H1 (cell line): ENCODE results near the gene SAG. TPM values are rescaled to one million over a fixed set of nuclear protein-coding genes. Genes with fewer than 3 reads are reported as not detected.

Experiments
- BRCA1 ChIP-seq: IDR thresholded peaks from 2 replicates; pipeline ENCODE4 v1.6.1; 2012; ENCODE audit warnings: low read depth, low read length, improper control_type of control experiment
- PHF8 ChIP-seq: fragments of 200-600 bp; sonication (generic); conservative IDR thresholded peaks from 2 replicates; pipeline ENCODE4 v1.7.1; 2012; ENCODE audit warnings: low read depth, mild to moderate bottlenecking, inconsistent platforms, low read length, moderate library complexity
- TAF1 ChIP-seq: IDR thresholded peaks from 2 replicates; pipeline ENCODE4 v1.6.1; 2011; ENCODE audit warnings: mild to moderate bottlenecking, low read depth, low read length
- polyA plus RNA-seq, 7 experiments: library from polyadenylated mRNA; depleted of rRNA in 3 of 7; stranded (reverse) in 5 of 7; unstranded in 2 of 7; fragments of >200 nt in 5 of 7; fragments of 200-250 nt in 2 of 7; gene quantifications; 1 replicate in 5 of 7; 2 replicates in 1 of 7; 4 replicates in 1 of 7; pipeline versions ENCODE4 v1.2.1 to v1.2.3, GENCODE V29; 2011 to 2013; ENCODE audit warnings: missing spikeins in 2 of 7, mixed read lengths in 2 of 7
- total RNA-seq: library from RNA; stranded (reverse); fragmentation: NEBNext Ultra II Directional; extraction: Animal tissue kit (Norgen Biotek cat#: 25700); gene quantifications from 2 replicates; pipeline ENCODE4 v1.2.1, GENCODE V29; 2021
- TF ChIP-seq, protein P1 (sequence below): fragments of 300-600 bp; sonication (generic); IDR thresholded peaks from 2 replicates; pipeline ENCODE4 v1.7.1; 2012; ENCODE audit warnings: low read length, moderate library complexity, mild to moderate bottlenecking, inconsistent platforms; ENCODE audit not compliant: insufficient replicate concordance

Gene SAG
- total and polyA plus RNA-seq, 2 of the 8 experiments (the other 6 are each of a cell fraction or from before 2014, with no cell fraction given), result not detected

DNA sequence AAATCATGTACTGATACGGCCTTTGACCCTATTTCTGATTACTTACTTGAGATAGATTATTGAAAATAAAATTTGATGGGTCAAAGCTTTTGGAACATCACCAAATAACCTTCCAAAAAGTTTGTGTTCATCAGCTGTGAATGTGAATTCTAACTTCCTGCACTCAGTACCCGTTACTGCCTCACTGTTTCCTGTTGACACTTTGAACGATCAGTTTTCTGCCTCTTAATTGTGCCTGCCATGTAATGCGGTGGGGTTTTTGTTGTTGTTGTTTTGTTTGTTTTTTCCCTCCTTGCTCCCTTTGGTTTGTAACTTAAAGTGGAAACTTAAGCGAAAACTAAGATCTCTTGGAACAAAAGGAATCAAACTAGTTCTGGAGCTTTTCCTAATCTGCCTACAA, 37.2 kb upstream of the SAG start (continued):
- no peak for TF ChIP-seq PHF8
- TF ChIP-seq TAF1, result no peak
- TF ChIP-seq, protein P1, sequence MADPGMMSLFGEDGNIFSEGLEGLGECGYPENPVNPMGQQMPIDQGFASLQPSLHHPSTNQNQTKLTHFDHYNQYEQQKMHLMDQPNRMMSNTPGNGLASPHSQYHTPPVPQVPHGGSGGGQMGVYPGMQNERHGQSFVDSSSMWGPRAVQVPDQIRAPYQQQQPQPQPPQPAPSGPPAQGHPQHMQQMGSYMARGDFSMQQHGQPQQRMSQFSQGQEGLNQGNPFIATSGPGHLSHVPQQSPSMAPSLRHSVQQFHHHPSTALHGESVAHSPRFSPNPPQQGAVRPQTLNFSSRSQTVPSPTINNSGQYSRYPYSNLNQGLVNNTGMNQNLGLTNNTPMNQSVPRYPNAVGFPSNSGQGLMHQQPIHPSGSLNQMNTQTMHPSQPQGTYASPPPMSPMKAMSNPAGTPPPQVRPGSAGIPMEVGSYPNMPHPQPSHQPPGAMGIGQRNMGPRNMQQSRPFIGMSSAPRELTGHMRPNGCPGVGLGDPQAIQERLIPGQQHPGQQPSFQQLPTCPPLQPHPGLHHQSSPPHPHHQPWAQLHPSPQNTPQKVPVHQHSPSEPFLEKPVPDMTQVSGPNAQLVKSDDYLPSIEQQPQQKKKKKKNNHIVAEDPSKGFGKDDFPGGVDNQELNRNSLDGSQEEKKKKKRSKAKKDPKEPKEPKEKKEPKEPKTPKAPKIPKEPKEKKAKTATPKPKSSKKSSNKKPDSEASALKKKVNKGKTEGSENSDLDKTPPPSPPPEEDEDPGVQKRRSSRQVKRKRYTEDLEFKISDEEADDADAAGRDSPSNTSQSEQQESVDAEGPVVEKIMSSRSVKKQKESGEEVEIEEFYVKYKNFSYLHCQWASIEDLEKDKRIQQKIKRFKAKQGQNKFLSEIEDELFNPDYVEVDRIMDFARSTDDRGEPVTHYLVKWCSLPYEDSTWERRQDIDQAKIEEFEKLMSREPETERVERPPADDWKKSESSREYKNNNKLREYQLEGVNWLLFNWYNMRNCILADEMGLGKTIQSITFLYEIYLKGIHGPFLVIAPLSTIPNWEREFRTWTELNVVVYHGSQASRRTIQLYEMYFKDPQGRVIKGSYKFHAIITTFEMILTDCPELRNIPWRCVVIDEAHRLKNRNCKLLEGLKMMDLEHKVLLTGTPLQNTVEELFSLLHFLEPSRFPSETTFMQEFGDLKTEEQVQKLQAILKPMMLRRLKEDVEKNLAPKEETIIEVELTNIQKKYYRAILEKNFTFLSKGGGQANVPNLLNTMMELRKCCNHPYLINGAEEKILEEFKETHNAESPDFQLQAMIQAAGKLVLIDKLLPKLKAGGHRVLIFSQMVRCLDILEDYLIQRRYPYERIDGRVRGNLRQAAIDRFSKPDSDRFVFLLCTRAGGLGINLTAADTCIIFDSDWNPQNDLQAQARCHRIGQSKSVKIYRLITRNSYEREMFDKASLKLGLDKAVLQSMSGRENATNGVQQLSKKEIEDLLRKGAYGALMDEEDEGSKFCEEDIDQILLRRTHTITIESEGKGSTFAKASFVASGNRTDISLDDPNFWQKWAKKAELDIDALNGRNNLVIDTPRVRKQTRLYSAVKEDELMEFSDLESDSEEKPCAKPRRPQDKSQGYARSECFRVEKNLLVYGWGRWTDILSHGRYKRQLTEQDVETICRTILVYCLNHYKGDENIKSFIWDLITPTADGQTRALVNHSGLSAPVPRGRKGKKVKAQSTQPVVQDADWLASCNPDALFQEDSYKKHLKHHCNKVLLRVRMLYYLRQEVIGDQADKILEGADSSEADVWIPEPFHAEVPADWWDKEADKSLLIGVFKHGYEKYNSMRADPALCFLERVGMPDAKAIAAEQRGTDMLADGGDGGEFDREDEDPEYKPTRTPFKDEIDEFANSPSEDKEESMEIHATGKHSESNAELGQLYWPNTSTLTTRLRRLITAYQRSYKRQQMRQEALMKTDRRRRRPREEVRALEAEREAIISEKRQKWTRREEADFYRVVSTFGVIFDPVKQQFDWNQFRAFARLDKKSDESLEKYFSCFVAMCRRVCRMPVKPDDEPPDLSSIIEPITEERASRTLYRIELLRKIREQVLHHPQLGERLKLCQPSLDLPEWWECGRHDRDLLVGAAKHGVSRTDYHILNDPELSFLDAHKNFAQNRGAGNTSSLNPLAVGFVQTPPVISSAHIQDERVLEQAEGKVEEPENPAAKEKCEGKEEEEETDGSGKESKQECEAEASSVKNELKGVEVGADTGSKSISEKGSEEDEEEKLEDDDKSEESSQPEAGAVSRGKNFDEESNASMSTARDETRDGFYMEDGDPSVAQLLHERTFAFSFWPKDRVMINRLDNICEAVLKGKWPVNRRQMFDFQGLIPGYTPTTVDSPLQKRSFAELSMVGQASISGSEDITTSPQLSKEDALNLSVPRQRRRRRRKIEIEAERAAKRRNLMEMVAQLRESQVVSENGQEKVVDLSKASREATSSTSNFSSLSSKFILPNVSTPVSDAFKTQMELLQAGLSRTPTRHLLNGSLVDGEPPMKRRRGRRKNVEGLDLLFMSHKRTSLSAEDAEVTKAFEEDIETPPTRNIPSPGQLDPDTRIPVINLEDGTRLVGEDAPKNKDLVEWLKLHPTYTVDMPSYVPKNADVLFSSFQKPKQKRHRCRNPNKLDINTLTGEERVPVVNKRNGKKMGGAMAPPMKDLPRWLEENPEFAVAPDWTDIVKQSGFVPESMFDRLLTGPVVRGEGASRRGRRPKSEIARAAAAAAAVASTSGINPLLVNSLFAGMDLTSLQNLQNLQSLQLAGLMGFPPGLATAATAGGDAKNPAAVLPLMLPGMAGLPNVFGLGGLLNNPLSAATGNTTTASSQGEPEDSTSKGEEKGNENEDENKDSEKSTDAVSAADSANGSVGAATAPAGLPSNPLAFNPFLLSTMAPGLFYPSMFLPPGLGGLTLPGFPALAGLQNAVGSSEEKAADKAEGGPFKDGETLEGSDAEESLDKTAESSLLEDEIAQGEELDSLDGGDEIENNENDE, result no peak
- TF ChIP-seq BRCA1, result no peak
- TF ChIP-seq, all 59 proteins: peak for 0
